SK-N-DZ (cell line): Measurements from ENCODE around the gene HOXA3.

Source experiments
- DNase-seq: peaks from one replicate; pipeline ENCODE4 v3.0.0-alpha.2; 2015; ENCODE audit warnings: low spot score

HOXA3 gene

GRCh38 chr7:27168265-27168947 is 16.0 kb upstream of the HOXA3 start:
- no peak for DNase-seq

GRCh38 chr7:27167916-27168264 is 15.5 kb upstream of the HOXA3 start:
- DNase-seq: no peak

- no peak for DNase-seq
Measured at GRCh38 chr7:27166531-27167505, 14.4 kb upstream of the HOXA3 start.

GRCh38 chr7:27165996-27166530 is 13.7 kb upstream of the HOXA3 start:
- DNase-seq: no peak

- DNase-seq: no peak
Measured at GRCh38 chr7:27165089-27165995, 13.0 kb upstream of the HOXA3 start, which contains the start of gene HOXA9. HOXA9 (minus strand) TSS chr7:27165537; CDS start chr7:27165457, 80 bp downstream.

GRCh38 chr7:27164367-27165088 is 12.1 kb upstream of the HOXA3 start:
- no peak for DNase-seq

- no peak for DNase-seq
Measured at GRCh38 chr7:27164045-27164366, 11.6 kb upstream of the HOXA3 start.

GRCh38 chr7:27163288-27164044 is 11.1 kb upstream of the HOXA3 start:
- no peak for DNase-seq

- no peak for DNase-seq
Measured at GRCh38 chr7:27162561-27163287, 10.3 kb upstream of the HOXA3 start.

- DNase-seq: no peak
Measured at GRCh38 chr7:27161721-27162560, 9.6 kb upstream of the HOXA3 start.

GRCh38 chr7:27161214-27161720 is 8.9 kb upstream of the HOXA3 start:
- DNase-seq: no peak

GRCh38 chr7:27160546-27161213 is 8.3 kb upstream of the HOXA3 start:
- peak; percentile 78 for DNase-seq

- no peak for DNase-seq
Measured at GRCh38 chr7:27160145-27160545, 7.8 kb upstream of the HOXA3 start.

- no peak for DNase-seq
Measured at GRCh38 chr7:27159266-27160144, 7.1 kb upstream of the HOXA3 start.

- no peak for DNase-seq
Measured at GRCh38 chr7:27158436-27159265, 6.3 kb upstream of the HOXA3 start.
